Hematopoietic multipotent progenitor cell (in vitro differentiated cells): ENCODE results near the gene R3HDM2. TPM values are rescaled to one million over a fixed set of nuclear protein-coding genes. Genes with fewer than 3 reads are reported as not detected.
"Not testable (repeated sequence)": the region's sequence is repeated elsewhere in the genome, so short reads cannot be mapped to it uniquely, and the experiment has no call there.

Experiments
- DNase-seq, 3 donors: peaks; one replicate each; pipeline ENCODE4 v3.0.0-alpha.2; 2011 to 2015; ENCODE audit warnings: low read depth in 2 of 3, low spot score in 2 of 3
- total RNA-seq: library from RNA; depleted of rRNA; stranded (reverse); fragments of >200 nt; gene quantifications from one replicate; pipeline ENCODE4 v1.2.3, GENCODE V29; 2012

The R3HDM2 gene
- total RNA-seq, 1 donor, result 35.8 TPM

GRCh38 chr12:57429473-57430111 is 1.3 kb downstream of the R3HDM2 start:
- DNase-seq, result no peak

GRCh38 chr12:57428965-57429364 is 1.9 kb downstream of the R3HDM2 start:
- no peak for DNase-seq

GRCh38 chr12:57426948-57427347 is 3.9 kb downstream of the R3HDM2 start:
- not testable (repeated sequence) for DNase-seq

GRCh38 chr12:57420482-57420881 is 10.4 kb downstream of the R3HDM2 start:
- no peak for DNase-seq

GRCh38 chr12:57419495-57419894 is 11.3 kb downstream of the R3HDM2 start:
- DNase-seq, result no peak

- no peak for DNase-seq
Observed at GRCh38 chr12:57418255-57418654, 12.6 kb downstream of the R3HDM2 start.

- DNase-seq, result no peak
Observed at GRCh38 chr12:57416039-57416996, 14.5 kb downstream of the R3HDM2 start.

GRCh38 chr12:57415088-57415487 is 15.8 kb downstream of the R3HDM2 start:
- DNase-seq, result no peak

GRCh38 chr12:57414160-57414559 is 16.7 kb downstream of the R3HDM2 start:
- not testable (repeated sequence) for DNase-seq

- no peak for DNase-seq
Observed at GRCh38 chr12:57410534-57410933, 20.3 kb downstream of the R3HDM2 start.

GRCh38 chr12:57404966-57405640 is 25.7 kb downstream of the R3HDM2 start:
- DNase-seq, result no peak

- not testable (repeated sequence) for DNase-seq
Observed at GRCh38 chr12:57402156-57402555, 28.7 kb downstream of the R3HDM2 start.

- DNase-seq, result peak in 1 of 3 donors; percentile 5
Observed at GRCh38 chr12:57401165-57401564, 29.7 kb downstream of the R3HDM2 start.

- not testable (repeated sequence) for DNase-seq
Observed at GRCh38 chr12:57399718-57400463, 31.0 kb downstream of the R3HDM2 start.

GRCh38 chr12:57397441-57397840 is 33.4 kb downstream of the R3HDM2 start:
- DNase-seq, result no peak

- no peak for DNase-seq
Observed at GRCh38 chr12:57395121-57395520, 35.7 kb downstream of the R3HDM2 start.

- no peak for DNase-seq
Observed at GRCh38 chr12:57390174-57390573, 40.7 kb downstream of the R3HDM2 start.

- DNase-seq, result no peak
Observed at GRCh38 chr12:57389033-57389432, 41.8 kb downstream of the R3HDM2 start.

GRCh38 chr12:57388425-57388824 is 42.4 kb downstream of the R3HDM2 start:
- DNase-seq, result no peak

GRCh38 chr12:57386187-57386720 is 44.6 kb downstream of the R3HDM2 start:
- DNase-seq, result no peak
